Pulmonary artery endothelial cell (primary cell): ENCODE data around the gene CANT1. TPM values are rescaled to one million over a fixed set of nuclear protein-coding genes. Genes with fewer than 3 reads are reported as not detected.
"Not testable (repeated sequence)": the region's sequence is repeated elsewhere in the genome, so short reads cannot be mapped to it uniquely, and the experiment has no call there.

Experiments used
- DNase-seq: peaks from one replicate; pipeline ENCODE4 v3.0.0-alpha.2; 2011; ENCODE audit warnings: low read depth, low spot score
- total RNA-seq: library from RNA; depleted of rRNA; stranded (reverse); fragments of >200 nt; gene quantifications from 2 replicates; pipeline ENCODE4 v1.2.3, GENCODE V29; 2014

CANT1 gene
- total RNA-seq, 1 donor from 2014 or later, result 54.4 TPM

GRCh38 chr17:78977997-78978973 lies 31.3 kb downstream of the CANT1 start:
- no peak for DNase-seq

GRCh38 chr17:78977681-78977943 lies 32.0 kb downstream of the CANT1 start:
- DNase-seq, result no peak

- DNase-seq, result no peak
Observed at GRCh38 chr17:78976907-78977680, 32.5 kb downstream of the CANT1 start.

DNA sequence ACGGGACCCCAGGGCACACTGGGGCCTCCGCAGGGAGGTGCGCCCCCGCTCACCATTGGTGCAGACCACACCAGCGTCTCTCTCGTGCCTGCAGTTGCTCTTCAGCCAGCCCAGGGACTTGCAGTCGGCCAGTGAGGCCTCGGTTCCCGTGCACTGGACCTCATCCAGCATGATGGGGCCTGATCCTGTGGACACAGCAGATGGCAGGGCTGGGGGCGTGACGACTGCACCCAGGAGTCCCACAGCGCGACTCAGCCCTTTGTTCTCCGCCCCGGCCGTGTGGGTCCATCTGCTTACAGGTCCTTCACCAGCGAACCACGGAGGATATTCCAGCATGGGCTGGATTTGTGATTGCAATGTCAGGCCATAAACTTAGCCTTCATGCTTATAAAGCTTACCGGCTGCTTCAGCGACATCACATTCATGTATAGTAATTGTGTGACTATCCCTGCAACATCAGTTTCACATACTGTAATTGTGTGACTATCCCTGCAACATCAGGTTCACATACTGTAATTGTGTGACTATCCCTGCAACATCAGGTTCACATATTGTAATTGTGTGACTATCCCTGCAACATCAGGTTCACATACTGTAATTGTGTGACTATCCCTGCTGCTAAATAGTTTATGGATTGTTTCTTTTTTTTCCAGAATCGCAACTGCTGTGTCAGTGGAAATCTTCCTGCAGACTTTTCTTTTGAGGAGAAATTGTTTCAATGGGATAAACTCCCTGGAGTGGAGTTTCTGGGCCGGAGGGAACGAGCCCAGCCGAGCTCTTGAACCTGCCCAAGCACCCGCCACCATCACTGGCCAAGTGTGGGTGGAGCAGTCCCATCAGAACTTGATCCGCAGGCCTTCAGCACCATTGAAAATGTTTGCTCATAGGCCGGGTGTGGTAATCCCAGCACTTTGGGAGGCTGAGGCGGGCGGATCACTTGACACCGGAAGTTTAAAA lies 34.7 kb downstream of the CANT1 start:
- DNase-seq, result peak; percentile 40

- DNase-seq, result no peak
Observed at GRCh38 chr17:78973792-78974520, 35.6 kb downstream of the CANT1 start.

DNA sequence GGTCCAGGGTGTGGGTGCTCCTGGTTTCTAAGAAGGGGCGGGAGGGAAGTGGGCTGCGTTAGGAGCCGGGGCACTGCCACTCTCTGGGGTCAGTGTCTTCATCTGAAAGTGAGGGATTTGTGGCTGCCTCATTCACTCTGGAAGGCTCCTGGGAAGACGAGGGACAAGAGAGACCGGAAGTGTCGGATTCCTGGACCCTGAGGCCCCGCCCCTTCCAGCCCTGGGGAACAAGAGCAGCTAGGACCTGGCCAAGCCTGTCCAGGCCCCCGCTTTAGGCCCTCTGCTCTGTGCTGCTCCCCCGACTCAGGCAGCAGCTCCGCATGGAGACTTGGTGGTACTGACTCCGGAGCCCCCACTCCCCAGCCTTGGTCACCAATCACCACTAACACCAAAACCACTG lies 36.4 kb downstream of the CANT1 start:
- DNase-seq, result no peak

DNA sequence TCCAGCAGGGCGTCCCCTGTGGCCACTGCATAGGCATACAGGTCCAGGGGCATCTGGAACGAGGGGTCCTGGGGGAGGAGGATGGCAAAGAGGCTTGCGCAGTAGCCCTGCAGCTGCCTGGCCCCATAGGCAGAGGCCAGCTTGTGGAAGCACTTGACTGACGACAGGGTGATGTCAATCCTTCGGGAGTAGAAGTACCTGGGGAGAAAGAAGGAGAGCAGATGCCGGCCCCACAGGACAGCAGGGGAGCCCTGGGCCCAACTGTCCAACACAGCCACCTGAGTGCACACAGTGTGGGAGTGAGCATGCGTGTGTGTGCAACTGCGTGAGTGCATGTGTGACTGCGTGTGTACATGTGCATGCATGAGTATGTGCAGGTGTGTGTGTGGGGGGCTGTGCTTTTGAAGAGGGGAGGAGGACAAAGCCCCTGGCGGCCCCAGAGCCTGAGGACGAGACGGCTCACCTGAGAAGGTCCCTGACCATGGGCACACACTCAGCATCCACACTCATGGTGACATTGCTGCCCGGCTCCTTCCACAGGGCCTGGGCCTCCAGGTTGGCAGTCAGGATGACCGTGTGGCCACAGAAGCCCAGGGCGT lies 37.0 kb downstream of the CANT1 start:
- DNase-seq, result no peak

DNA sequence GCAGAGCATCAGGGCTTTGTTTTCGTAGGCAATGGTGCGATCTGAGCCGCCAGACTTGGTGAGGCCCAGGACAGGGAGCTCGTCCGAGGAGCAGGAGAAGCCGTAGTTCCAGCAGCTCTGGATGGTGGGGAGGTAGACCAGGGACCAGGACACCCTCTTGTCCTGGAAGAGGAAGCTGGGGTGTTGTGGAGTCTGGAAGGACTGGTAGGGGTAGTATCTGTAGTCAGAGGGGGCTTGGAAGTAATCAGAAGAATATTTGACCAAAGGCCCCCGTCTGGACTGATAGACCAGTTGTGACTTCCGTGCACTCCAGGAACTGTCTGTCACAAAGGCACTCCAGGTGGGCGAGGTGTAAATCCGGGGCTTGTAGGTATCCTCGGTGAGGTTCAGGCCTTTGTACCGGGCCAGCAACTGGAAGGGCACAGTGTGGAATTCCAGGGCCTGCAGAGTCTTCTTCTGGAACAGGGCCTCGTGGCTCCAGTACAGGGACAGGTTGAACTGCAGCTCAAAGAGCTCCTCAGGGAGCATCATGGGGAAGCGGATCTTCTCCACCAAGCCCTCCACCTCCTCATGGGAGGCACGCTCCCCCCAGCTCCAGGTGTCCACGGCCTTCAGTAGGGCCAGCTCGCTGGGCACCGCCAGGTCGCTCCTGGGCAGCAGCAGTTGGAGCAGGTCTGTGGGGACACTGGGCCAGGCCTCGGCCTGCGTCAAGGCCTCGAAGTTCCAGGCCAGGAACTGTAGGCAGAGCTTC lies 37.6 kb downstream of the CANT1 start:
- DNase-seq, result no peak

GRCh38 chr17:78970834-78971755 lies 38.5 kb downstream of the CANT1 start:
- peak; percentile 33 for DNase-seq

- DNase-seq, result no peak
Observed at GRCh38 chr17:78969865-78970264, 39.7 kb downstream of the CANT1 start.

GRCh38 chr17:78967782-78968362 lies 41.7 kb downstream of the CANT1 start:
- DNase-seq, result no peak

- no peak for DNase-seq
Observed at GRCh38 chr17:78966910-78967600, 42.5 kb downstream of the CANT1 start.

- DNase-seq, result no peak
Observed at GRCh38 chr17:78966123-78966813, 43.3 kb downstream of the CANT1 start.

- no peak for DNase-seq
Observed at GRCh38 chr17:78965491-78965924, 44.1 kb downstream of the CANT1 start.

- no peak for DNase-seq
Observed at GRCh38 chr17:78963378-78963777, 46.2 kb downstream of the CANT1 start.

DNA sequence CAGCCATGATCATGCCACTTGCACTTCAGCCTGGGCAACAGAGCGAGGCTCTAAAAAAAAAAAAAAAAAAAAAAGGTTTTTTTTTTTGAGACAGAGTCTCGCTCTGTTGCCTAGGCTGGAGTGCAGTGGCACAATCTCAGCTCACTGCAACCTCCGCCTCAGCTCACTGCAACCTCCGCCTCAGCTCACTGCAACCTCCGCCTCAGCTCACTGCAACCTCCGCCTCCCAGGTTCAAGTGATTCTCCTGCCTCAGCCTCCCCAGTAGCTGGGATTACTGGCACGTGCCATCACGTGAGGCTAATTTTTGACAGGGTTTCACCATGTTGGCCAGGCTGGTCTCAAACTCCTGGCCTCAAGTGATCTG lies 46.6 kb downstream of the CANT1 start:
- DNase-seq, result not testable (repeated sequence)
